HCT116 (cell line): Measurements from ENCODE around the gene MAPK8. TPM values are rescaled to one million over a fixed set of nuclear protein-coding genes. Genes with fewer than 3 reads are reported as not detected.

Experiments
- ATAC-seq: fragments of 200-7000 bp; cut with Tn5 transposase; 2 replicates; pipeline ENCODE4 v1.9.1; 2020; ENCODE audit warnings: mild to moderate bottlenecking, moderate library complexity
- BruUV-seq: library from RNA; stranded (reverse); fragments of 400-500 nt; replicated peaks from 2 replicates; lab custom pipeline; 2021; lab: Mats Ljungman, UMichigan
- CTCF ChIA-PET: fragments of 300-600 bp; sonication (Branson Sonifier 250); formaldehyde crosslinking; loops from one replicate; lab custom pipeline; 2021; ENCODE audit warnings: antibody characterized with exemption; lab: Charles Lee
- POLR2A ChIA-PET: fragments of 300-600, 350-600 bp; sonication (Branson Sonifier 250); formaldehyde crosslinking; loops from one replicate; lab custom pipeline; 2021; ENCODE audit warnings: antibody characterized with exemption; lab: Charles Lee
- RAD21 ChIA-PET, 2 experiments: fragments of 300-600 bp; sonication (Branson Sonifier 250); formaldehyde crosslinking; loops; one replicate each; lab custom pipeline; 2023; ENCODE audit warnings: low total read pairs in 2 of 2; ENCODE audit not compliant: uncharacterized antibody in 2 of 2, unreplicated experiment in 2 of 2, low non-redundant PET in 1 of 2; lab: Charles Lee
- DNase-seq: peaks from one replicate; pipeline ENCODE4 v3.0.0-alpha.2; 2010; ENCODE audit warnings: low read depth, low spot score
- H2AFZ ChIP-seq: fragments of 200-600 bp; shearing (Covaris generic), sonication (generic); 2 replicates; pipeline ENCODE4 v1.6.1; 2017; ENCODE audit warnings: low read depth, mixed run types, mixed read lengths, antibody characterized with exemption, low read length; ENCODE audit not compliant: poor library complexity, severe bottlenecking
- H3K27ac ChIP-seq: 2 replicates; pipeline ENCODE4 v1.5.1; 2012; ENCODE audit warnings: low read depth, low read length
- H3K27me3 ChIP-seq: fragments of 200-600 bp; sonication (generic); 2 replicates; pipeline ENCODE4 v1.6.1; 2016; ENCODE audit warnings: mixed run types, low read length, mixed read lengths; ENCODE audit not compliant: insufficient read depth
- H3K36me3 ChIP-seq, 2 experiments: fragments of 200-500 bp in 1 of 2; fragments of 200-600 bp in 1 of 2; sonication (Bioruptor generic) in 1 of 2; sonication (generic) in 1 of 2; 2 replicates each; pipeline versions ENCODE4 v1.5.1 to v1.6.1; 2014 to 2016; ENCODE audit warnings: low read length in 2 of 2, inconsistent platforms in 1 of 2, mixed read lengths in 1 of 2, mixed run types in 1 of 2; ENCODE audit not compliant: insufficient read depth in 2 of 2, control insufficient read depth in 1 of 2
- H3K4me1 ChIP-seq, 2 experiments: fragments of 200-600 bp in 1 of 2; sonication (generic) in 1 of 2; 2 replicates each; pipeline versions ENCODE4 v1.5.1 to v1.6.1; 2012 to 2017; ENCODE audit warnings: low read length in 2 of 2, inconsistent platforms in 1 of 2, mild to moderate bottlenecking in 1 of 2, mixed read lengths in 1 of 2, mixed run types in 1 of 2, moderate library complexity in 1 of 2; ENCODE audit not compliant: insufficient read depth in 2 of 2, control insufficient read depth in 1 of 2
- H3K4me2 ChIP-seq: fragments of 200-600 bp; sonication (generic); 2 replicates; pipeline ENCODE4 v1.6.1; 2017; ENCODE audit warnings: mixed run types, low read length, mixed read lengths
- H3K4me3 ChIP-seq, 2 experiments: fragments of 200-600 bp in 1 of 2; sonication (generic) in 1 of 2; replicated peaks in 1 of 2; 2 replicates each; pipeline ENCODE4 v1.5.1; 2011 to 2016; ENCODE audit warnings: low read length in 2 of 2, control low read depth in 1 of 2, low read depth in 1 of 2, mild to moderate bottlenecking in 1 of 2, mixed read lengths in 1 of 2, mixed run types in 1 of 2
- H3K79me2 ChIP-seq: fragments of 200-600 bp; sonication (generic); 2 replicates; pipeline ENCODE4 v1.6.1; 2017; ENCODE audit warnings: mild to moderate bottlenecking, mixed run types, low read length, moderate library complexity, mixed read lengths; ENCODE audit not compliant: insufficient read depth
- H3K9ac ChIP-seq: fragments of 200-600 bp; sonication (generic); 2 replicates; pipeline ENCODE4 v1.6.1; 2016; ENCODE audit warnings: low read length, mixed read lengths
- H3K9me2 ChIP-seq: fragments of 200-600 bp; sonication (generic), shearing (Covaris generic); 2 replicates; pipeline ENCODE4 v1.6.1; 2017; ENCODE audit warnings: mixed run types, mild to moderate bottlenecking, moderate library complexity; ENCODE audit not compliant: insufficient read depth
- H3K9me3 ChIP-seq, 2 experiments: fragments of 200-500 bp in 1 of 2; fragments of 200-600 bp in 1 of 2; sonication (Bioruptor generic) in 1 of 2; sonication (generic) in 1 of 2; 2 replicates each; pipeline ENCODE4 v1.6.1; 2014 to 2017; ENCODE audit warnings: low read length in 2 of 2, mixed read lengths in 2 of 2, inconsistent platforms in 1 of 2, low read depth in 1 of 2, mild to moderate bottlenecking in 1 of 2, mixed run types in 1 of 2, moderate library complexity in 1 of 2; ENCODE audit not compliant: control insufficient read depth in 1 of 2, insufficient read depth in 1 of 2
- H4K20me1 ChIP-seq: fragments of 200-600 bp; sonication (generic), shearing (Covaris generic); 2 replicates; pipeline ENCODE4 v1.6.1; 2017; ENCODE audit warnings: mixed run types, mild to moderate bottlenecking, moderate library complexity; ENCODE audit not compliant: insufficient read depth
- ATF3 ChIP-seq: IDR thresholded peaks from 2 replicates; pipeline ENCODE4 v1.6.1; 2012
- EZH2 ChIP-seq: fragments of 200-600 bp; sonication (generic); IDR thresholded peaks from 2 replicates; pipeline ENCODE4 v1.6.1; 2017; ENCODE audit warnings: antibody characterized with exemption, mixed run types
- EZH2phosphoT487 ChIP-seq: fragments of 200-600 bp; IDR thresholded peaks from 2 replicates; pipeline ENCODE4 v1.6.1; 2018; ENCODE audit warnings: antibody characterized with exemption, borderline replicate concordance
- JUND ChIP-seq: IDR thresholded peaks from 2 replicates; pipeline ENCODE4 v1.6.1; 2012
- MAX ChIP-seq: IDR thresholded peaks from 2 replicates; pipeline ENCODE4 v1.6.1; 2012
- POLR2A ChIP-seq: IDR thresholded peaks from 2 replicates; pipeline ENCODE4 v1.7.0; 2011; ENCODE audit warnings: borderline replicate concordance; ENCODE audit not compliant: insufficient read depth, insufficient read length; ENCODE audit errors: extremely low read depth
- POLR2AphosphoS5 ChIP-seq: IDR thresholded peaks from 2 replicates; pipeline ENCODE4 v1.6.1; 2011; ENCODE audit warnings: mild to moderate bottlenecking, low read depth, low read length, moderate library complexity
- ZFX ChIP-seq: fragments of 450-650 bp; IDR thresholded peaks from 2 replicates; pipeline ENCODE4 v1.6.1; 2017
- intact Hi-C: fragments of 100-400 bp; cut with micrococcal nuclease; formaldehyde crosslinking; loops from 2 replicates; pipeline ENCODE4 v1.10.0; 2022
- total RNA-seq: library from RNA; stranded (reverse); gene quantifications from one replicate; pipeline ENCODE4 v1.2.1, GENCODE V29; 2021; ENCODE audit not compliant: unreplicated experiment
- TF ChIP-seq, protein P1 (sequence below), 3 experiments: fragments of 200-600 bp in 1 of 3; sonication (generic) in 1 of 3; IDR thresholded peaks in 2 of 3; conservative IDR thresholded peaks in 1 of 3; 2 replicates each; pipeline ENCODE4 v1.5.1; 2012 to 2017; ENCODE audit warnings: low read depth in 2 of 3, low read length in 2 of 3, antibody characterized with exemption in 1 of 3, borderline replicate concordance in 1 of 3, control low read depth in 1 of 3, mild to moderate bottlenecking in 1 of 3, mixed read lengths in 1 of 3, mixed run types in 1 of 3, moderate library complexity in 1 of 3; ENCODE audit not compliant: insufficient read depth in 1 of 3

Gene MAPK8
- total RNA-seq, 1 experiment from 2014 or later = 71.0 TPM

DNA sequence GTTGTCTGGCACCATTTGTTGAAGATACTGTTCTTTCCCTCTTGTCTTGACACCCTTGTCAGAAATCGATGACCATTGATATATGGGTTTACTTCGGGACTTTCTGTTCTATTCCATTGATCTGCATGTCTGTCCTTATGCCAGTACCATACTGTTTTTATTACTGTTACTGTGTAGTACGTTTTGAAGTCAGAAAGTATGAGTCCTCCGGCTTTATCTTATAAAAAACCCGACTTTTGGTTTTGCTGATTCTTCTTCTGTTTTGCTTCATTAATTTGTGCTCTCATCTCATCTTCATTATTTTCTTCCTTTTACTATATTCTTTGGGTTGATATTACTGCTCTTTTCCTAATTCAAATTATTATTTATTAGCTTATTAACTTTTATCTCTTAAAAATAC, 52.4 kb downstream of the MAPK8 start:
- ATAC-seq = no peak
- no peak for DNase-seq
- RAD21 ChIA-PET = no interaction called here
- H3K79me2 ChIP-seq = peaks cover 36% of the 10 kb centered on the region
- TF ChIP-seq ZFX (no peak), POLR2A (no peak), POLR2AphosphoS5 (no peak), MAX (no peak)
- TF ChIP-seq, protein P1, sequence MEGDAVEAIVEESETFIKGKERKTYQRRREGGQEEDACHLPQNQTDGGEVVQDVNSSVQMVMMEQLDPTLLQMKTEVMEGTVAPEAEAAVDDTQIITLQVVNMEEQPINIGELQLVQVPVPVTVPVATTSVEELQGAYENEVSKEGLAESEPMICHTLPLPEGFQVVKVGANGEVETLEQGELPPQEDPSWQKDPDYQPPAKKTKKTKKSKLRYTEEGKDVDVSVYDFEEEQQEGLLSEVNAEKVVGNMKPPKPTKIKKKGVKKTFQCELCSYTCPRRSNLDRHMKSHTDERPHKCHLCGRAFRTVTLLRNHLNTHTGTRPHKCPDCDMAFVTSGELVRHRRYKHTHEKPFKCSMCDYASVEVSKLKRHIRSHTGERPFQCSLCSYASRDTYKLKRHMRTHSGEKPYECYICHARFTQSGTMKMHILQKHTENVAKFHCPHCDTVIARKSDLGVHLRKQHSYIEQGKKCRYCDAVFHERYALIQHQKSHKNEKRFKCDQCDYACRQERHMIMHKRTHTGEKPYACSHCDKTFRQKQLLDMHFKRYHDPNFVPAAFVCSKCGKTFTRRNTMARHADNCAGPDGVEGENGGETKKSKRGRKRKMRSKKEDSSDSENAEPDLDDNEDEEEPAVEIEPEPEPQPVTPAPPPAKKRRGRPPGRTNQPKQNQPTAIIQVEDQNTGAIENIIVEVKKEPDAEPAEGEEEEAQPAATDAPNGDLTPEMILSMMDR (IDR thresholded peaks at IDR 0.05 in 2 of 3, conservative IDR thresholded peaks at IDR 0.05 in 1 of 3; ENCODE audit: borderline replicate concordance in 1 of 3, insufficient read depth in 1 of 3, low read depth in 2 of 3, low read length in 2 of 3) = no peak
- intact Hi-C loops = no loop called here
- no peaks in the 10 kb centered on the region for H4K20me1 ChIP-seq
- H2AFZ ChIP-seq = no peak overlapping the region
- H3K9me2 ChIP-seq = no peaks in the 10 kb centered on the region
- BruUV-seq = no TSS peak
- H3K4me1 ChIP-seq = peaks cover 0 to 1% of the 10 kb centered on the region in 2 experiments; a peak in 1 of 4 replicates
- no peaks in the 10 kb centered on the region for H3K27me3 ChIP-seq
- no peak overlapping the region for H3K4me2 ChIP-seq
- H3K9me3 ChIP-seq = 0 out of 4 replicates have a peak, but pooled peaks cover 0 to 3% of the 10 kb centered on the region in 2 experiments
- POLR2A ChIA-PET = no interaction called here
- H3K4me3 ChIP-seq = no peak overlapping the region
- CTCF ChIA-PET = no interaction called here
- H3K36me3 ChIP-seq = no peaks in the 10 kb centered on the region
- no peak overlapping the region for H3K9ac ChIP-seq
- no peak overlapping the region for H3K27ac ChIP-seq

DNA sequence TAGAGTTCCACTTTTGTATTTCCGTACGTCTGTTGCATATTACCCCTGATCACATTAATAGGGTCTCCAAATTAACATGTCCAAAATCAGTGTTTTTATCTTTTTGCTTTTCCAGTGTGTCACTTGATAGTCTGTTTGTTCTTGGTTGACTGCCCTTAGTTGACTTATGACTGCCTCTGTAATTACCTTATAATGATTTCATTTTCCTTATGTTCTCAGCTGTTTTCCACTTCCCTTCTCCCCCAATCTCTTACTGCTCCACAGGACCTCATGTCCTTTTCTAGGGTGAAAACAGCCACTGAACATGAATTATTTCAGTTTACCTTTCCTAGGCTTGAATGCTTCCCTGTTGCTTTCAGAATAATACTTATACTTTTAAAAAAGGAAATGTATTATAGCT, 54.7 kb downstream of the MAPK8 start:
- Histone ChIP-seq H3K9me3 (0 out of 4 replicates have a peak, but pooled peaks cover 0 to 3% of the 10 kb centered on the region in 2 experiments), H3K36me3 (no peaks in the 10 kb centered on the region), H3K4me2 (no peak overlapping the region), H3K9ac (no peak overlapping the region), H3K4me3 (no peak overlapping the region), H3K4me1 (peaks cover 0 to 2% of the 10 kb centered on the region in 2 experiments; a peak in 1 of 4 replicates), H3K9me2 (no peaks in the 10 kb centered on the region), H2AFZ (no peak overlapping the region), H4K20me1 (no peaks in the 10 kb centered on the region), H3K27ac (no peak overlapping the region), H3K27me3 (no peaks in the 10 kb centered on the region), H3K79me2 (peaks cover 46% of the 10 kb centered on the region)
- ATAC-seq (no peak), DNase-seq (no peak)
- intact Hi-C loops = loop anchor here (5.0 kb wide), 1 partner anchor 286 kb away; no protein-coding TSS in a partner anchor
- RAD21 ChIA-PET = no interaction called here
- POLR2A ChIA-PET = no interaction called here
- no TSS peak for BruUV-seq
- CTCF ChIA-PET = interaction anchor here (1.6 to 4.7 kb wide), 2 partner anchors 145 to 296 kb away, joined by 5 to 49 read pairs; no protein-coding TSS in a partner anchor
- TF ChIP-seq JUND (no peak), ZFX (no peak), EZH2 (no peak), MAX (no peak), EZH2phosphoT487 (no peak), ATF3 (no peak)
